ENCODE results near the gene SSR2. TPM values are rescaled to one million over a fixed set of nuclear protein-coding genes. Genes with fewer than 3 reads are reported as not detected.

The SSR2 gene
- total RNA-seq, 4 donors from 2014 or later = 103 to 157 (median 146) TPM

- TF ChIP-seq POLR2A (IDR thresholded peaks at IDR 0.05) (no peak), POLR2AphosphoS5 (IDR thresholded peaks at IDR 0.05) (no peak), EP300 (IDR thresholded peaks at IDR 0.05) (no peak), CTCF (IDR thresholded peaks at IDR 0.05) (no peak)
- 69% methylated on average over 7 of the region's 18 CpGs; no CpG with 5 or more reads in 1 of the 2 donors for WGBS, 2 donors (ENCODE audit: low coverage in 1 of 2)
- Histone ChIP-seq H3K9me3 (no peaks in the 10 kb centered on the region), H3K27me3 (no peaks in the 10 kb centered on the region), H3K27ac (peak overlapping the region; percentile 11 to 88 (median 82)), H3K4me3 (no peak overlapping the region), H3K4me1 (peaks cover 19 to 72% (median 41%) of the 10 kb centered on the region in 3 donors), H3K36me3 (peaks cover 0 to 94% of the 10 kb centered on the region in 2 donors)
- ATAC-seq = no peak
Observed at GRCh38 chr1:155962599-155963211, 58.0 kb downstream of the SSR2 start.

GRCh38 chr1:155961937-155962336, 58.8 kb downstream of the SSR2 start:
- no peaks in the 10 kb centered on the region for H3K27me3 ChIP-seq
- H3K4me3 ChIP-seq = no peak overlapping the region
- H3K4me1 ChIP-seq = peaks cover 13 to 64% (median 33%) of the 10 kb centered on the region in 3 donors
- ATAC-seq = peak; percentile 95
- H3K9me3 ChIP-seq = no peaks in the 10 kb centered on the region
- 0 to 26% methylated on average over 1 to 3 of the region's 14 CpGs for WGBS, 2 donors (ENCODE audit: low coverage in 1 of 2)
- TF ChIP-seq POLR2AphosphoS5 (IDR thresholded peaks at IDR 0.05) = peak; percentile 86
- TF ChIP-seq POLR2A (IDR thresholded peaks at IDR 0.05) = no peak
- TF ChIP-seq CTCF (IDR thresholded peaks at IDR 0.05) = peak in 3 of 4 experiments; percentile 41 to 69 (median 60)
- H3K36me3 ChIP-seq = peaks cover 0 to 100% of the 10 kb centered on the region in 2 donors
- H3K27ac ChIP-seq = peak overlapping the region; percentile 54 to 88 (median 82)

GRCh38 chr1:155960081-155960745, 60.5 kb downstream of the SSR2 start:
- Histone ChIP-seq H3K36me3 (peaks cover 0 to 100% of the 10 kb centered on the region in 2 donors), H3K27ac (peak overlapping the region; percentile 62 to 88 (median 82)), H3K9me3 (no peaks in the 10 kb centered on the region), H3K4me1 (peaks cover 11 to 48% (median 30%) of the 10 kb centered on the region in 3 donors), H3K27me3 (no peaks in the 10 kb centered on the region), H3K4me3 (no peak overlapping the region)
- ATAC-seq = no peak
- WGBS, 2 donors (ENCODE audit: low coverage in 1 of 2) = 26 to 53% methylated on average over 3 of the region's 3 CpGs
- TF ChIP-seq POLR2AphosphoS5 (IDR thresholded peaks at IDR 0.05) (no peak), CTCF (IDR thresholded peaks at IDR 0.05) (no peak), POLR2A (IDR thresholded peaks at IDR 0.05) (no peak), EP300 (IDR thresholded peaks at IDR 0.05) (no peak)

Other genes starting within 250 kb of the SSR2 start
- 10 to 100 TPM; 16.6 to 55.1 (median 35.9) TPM for gene GON4L, start 163.7 kb downstream of the SSR2 start, total RNA-seq
- gene SYT11, start 161.4 kb downstream of the SSR2 start, total RNA-seq = 10 to 100 TPM; 10.4 to 25.7 (median 19.7) TPM
- 10 to 100 TPM; 25.0 to 37.1 (median 30.0) TPM for gene RIT1, start 109.6 kb downstream of the SSR2 start, total RNA-seq
- gene KHDC4, start 86.5 kb downstream of the SSR2 start, total RNA-seq = 10 to 100 TPM; 20.4 to 57.4 (median 34.6) TPM
- gene RXFP4, start 79.3 kb downstream of the SSR2 start, total RNA-seq = under 1 TPM in 1 of 4 donors, not detected in 3; 0.27 TPM
- gene ARHGEF2, start 42.4 kb downstream of the SSR2 start, total RNA-seq = 10 to 100 TPM; 69.7 to 94.0 (median 82.6) TPM
- 10 to 100 TPM; 19.6 to 29.6 (median 24.8) TPM for gene UBQLN4, start 32.8 kb upstream of the SSR2 start, total RNA-seq
- 10 to 100 TPM; 66.8 to 79.3 (median 73.1) TPM for gene LAMTOR2, start 33.8 kb upstream of the SSR2 start, total RNA-seq
- gene RAB25, start 40.2 kb upstream of the SSR2 start, total RNA-seq = 10 to 100 TPM in 1 of 4 donors, not detected in 3; 22.1 TPM
- gene MEX3A, start 61.5 kb upstream of the SSR2 start, total RNA-seq = under 1 TPM; under 0.01 to 0.78 (median 0.52) TPM
- 100 to 1,000 TPM; 327 to 617 (median 519) TPM for gene LMNA, start 93.8 kb upstream of the SSR2 start, total RNA-seq
- 1 to 10 TPM; 1.7 to 7.5 (median 3.4) TPM for gene SEMA4A, start 132.6 kb upstream of the SSR2 start, total RNA-seq
- 10 to 100 TPM in 3 of 4 donors, 1 to 10 TPM in 1; 9.4 to 17.0 (median 12.7) TPM for gene SLC25A44, start 173.2 kb upstream of the SSR2 start, total RNA-seq
- 10 to 100 TPM; 49.3 to 58.9 (median 51.8) TPM for gene PMF1, start 192.1 kb upstream of the SSR2 start, total RNA-seq
- under 1 TPM in 1 of 4 donors, not detected in 3; 0.54 TPM for gene BGLAP, start 221.2 kb upstream of the SSR2 start, total RNA-seq
- gene PAQR6, start 227.1 kb upstream of the SSR2 start, total RNA-seq = 1 to 10 TPM; 1.2 to 3.4 (median 1.6) TPM